Keratinocyte (primary cell): Measurements from ENCODE around the gene ENPP1. TPM values are rescaled to one million over a fixed set of nuclear protein-coding genes. Genes with fewer than 3 reads are reported as not detected.

Source experiments
- DNase-seq: peaks from one replicate; pipeline ENCODE4 v3.0.0-alpha.2; 2011; ENCODE audit warnings: low read depth, missing footprints, low spot score
- FAIRE-seq: peaks from 2 replicates; lab custom pipeline; 2011; peaks lifted over from hg19 to GRCh38; lab: Jason Lieb, UNC
- H2AFZ ChIP-seq: 2 replicates; pipeline ENCODE4 v1.6.0; 2012; ENCODE audit warnings: low read length, control low read depth, inconsistent platforms; ENCODE audit not compliant: control insufficient read depth
- H3K27ac ChIP-seq: 2 replicates; pipeline ENCODE4 v1.5.1; 2011; ENCODE audit warnings: low read length; ENCODE audit not compliant: control insufficient read depth, insufficient read depth
- H3K27me3 ChIP-seq: 3 replicates; pipeline ENCODE4 v1.6.0; 2011; ENCODE audit warnings: low read length; ENCODE audit not compliant: control insufficient read depth, insufficient read depth; ENCODE audit errors: extremely low read depth
- H3K36me3 ChIP-seq, 2 experiments: 2 replicates in 1 of 2; 3 replicates in 1 of 2; pipeline ENCODE4 v1.5.1; 2011; ENCODE audit warnings: low read length in 2 of 2, mild to moderate bottlenecking in 1 of 2; ENCODE audit not compliant: control insufficient read depth in 2 of 2, insufficient read depth in 2 of 2; ENCODE audit errors: extremely low read depth in 1 of 2
- H3K4me1 ChIP-seq: 3 replicates; pipeline ENCODE4 v1.5.1; 2011; ENCODE audit warnings: low read length; ENCODE audit not compliant: control insufficient read depth, insufficient read depth; ENCODE audit errors: extremely low read depth
- H3K4me2 ChIP-seq: 3 replicates; pipeline ENCODE4 v1.6.0; 2011; ENCODE audit warnings: low read depth, low read length; ENCODE audit not compliant: control insufficient read depth, insufficient read depth; ENCODE audit errors: extremely low read depth
- H3K4me3 ChIP-seq, 3 experiments: fragments of 200-600 bp in 1 of 3; sonication (generic) in 1 of 3; 2 replicates in 2 of 3; 3 replicates in 1 of 3; pipeline ENCODE4 v1.5.1; 2011 to 2016; ENCODE audit warnings: low read length in 3 of 3, mild to moderate bottlenecking in 3 of 3, control low read depth in 2 of 3, inconsistent platforms in 1 of 3, low read depth in 1 of 3, mixed read lengths in 1 of 3, mixed run types in 1 of 3, moderate library complexity in 1 of 3; ENCODE audit not compliant: control insufficient read depth in 2 of 3, insufficient read depth in 2 of 3; ENCODE audit errors: extremely low read depth in 1 of 3
- H3K79me2 ChIP-seq: 2 replicates; pipeline ENCODE4 v1.6.0; 2012; ENCODE audit warnings: low read length; ENCODE audit not compliant: control insufficient read depth, insufficient read depth
- H3K9ac ChIP-seq: 3 replicates; pipeline ENCODE4 v1.6.0; 2011; ENCODE audit warnings: low read length; ENCODE audit not compliant: control insufficient read depth, insufficient read depth; ENCODE audit errors: extremely low read depth
- H3K9me1 ChIP-seq: 3 replicates; pipeline ENCODE4 v1.6.0; 2011; ENCODE audit warnings: low read length; ENCODE audit not compliant: control insufficient read depth, insufficient read depth; ENCODE audit errors: extremely low read depth
- H3K9me3 ChIP-seq: 2 replicates; pipeline ENCODE4 v1.5.1; 2012; ENCODE audit warnings: low read depth, low read length; ENCODE audit not compliant: control insufficient read depth
- H4K20me1 ChIP-seq: 3 replicates; pipeline ENCODE4 v1.6.0; 2011; ENCODE audit warnings: low read length; ENCODE audit not compliant: control insufficient read depth, insufficient read depth; ENCODE audit errors: extremely low read depth
- EZH2 ChIP-seq: IDR thresholded peaks from one replicate; pipeline ENCODE4 v1.6.1; 2012; ENCODE audit warnings: inconsistent platforms, mild to moderate bottlenecking, low read length, moderate library complexity
- dilution Hi-C: fragments of 300-500 bp; cut with MboI; formaldehyde crosslinking; loops from one replicate; pipeline ENCODE4 v1.7.0; 2020; ENCODE audit warnings: low sequenced_read_pairs; ENCODE audit not compliant: extremely low pct_ligation_motif_present
- polyA plus RNA-seq, 5 experiments: library from polyadenylated mRNA; depleted of rRNA in 3 of 5; stranded (reverse) in 3 of 5; stranded (forward) in 1 of 5; unstranded in 1 of 5; fragments of >200 nt; gene quantifications; 1 replicate in 1 of 5; 2 replicates in 3 of 5; 3 replicates in 1 of 5; pipeline versions ENCODE4 v1.2.1 to v1.2.3, GENCODE V29; 2011 to 2012; ENCODE audit warnings: missing spikeins in 2 of 5, low read depth in 1 of 5, low replicate concordance in 1 of 5
- TF ChIP-seq, protein P1 (sequence below), 3 experiments: IDR thresholded peaks in 1 of 3; conservative IDR thresholded peaks in 1 of 3; optimal IDR thresholded peaks in 1 of 3; 2 replicates in 2 of 3; 3 replicates in 1 of 3; pipeline versions ENCODE3 to v1.5.1; 2011; ENCODE audit warnings: low read length in 3 of 3, mild to moderate bottlenecking in 3 of 3, moderate library complexity in 2 of 3, control low read depth in 1 of 3, inconsistent platforms in 1 of 3; ENCODE audit not compliant: insufficient read depth in 2 of 3; ENCODE audit errors: extremely low read depth in 1 of 3

The ENPP1 gene
- polyA plus RNA-seq, 1 donor (not counting 4 experiments of a cell fraction or from before 2014, with no cell fraction given) = 0.34 TPM

DNA sequence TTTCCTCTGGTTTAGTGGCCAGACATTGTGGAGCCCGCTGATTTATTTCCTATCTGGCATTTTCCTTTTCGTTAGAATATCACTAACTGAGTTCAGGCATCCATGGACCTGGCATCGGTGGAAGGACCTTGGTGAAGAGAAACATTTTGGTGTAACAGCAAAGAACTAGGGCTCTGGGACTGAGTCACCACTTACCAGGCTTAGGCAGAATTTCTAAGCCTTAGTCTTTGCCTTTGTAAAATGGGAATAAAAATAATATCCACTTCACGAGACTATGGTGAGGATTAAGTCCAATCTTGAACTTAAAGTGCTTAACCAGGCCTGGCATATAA lies 42.0 kb upstream of the ENPP1 start:
- Histone ChIP-seq H2AFZ (no peak overlapping the region), H3K9ac (no peak overlapping the region), H3K4me1 (peaks cover 4% of the 10 kb centered on the region), H3K27me3 (no peaks in the 10 kb centered on the region), H3K9me3 (no peaks in the 10 kb centered on the region), H3K4me2 (no peak overlapping the region), H4K20me1 (no peaks in the 10 kb centered on the region), H3K4me3 (no peak overlapping the region), H3K27ac (no peak overlapping the region), H3K79me2 (no peaks in the 10 kb centered on the region), H3K36me3 (no peaks in the 10 kb centered on the region), H3K9me1 (no peaks in the 10 kb centered on the region)
- TF ChIP-seq, protein P1, sequence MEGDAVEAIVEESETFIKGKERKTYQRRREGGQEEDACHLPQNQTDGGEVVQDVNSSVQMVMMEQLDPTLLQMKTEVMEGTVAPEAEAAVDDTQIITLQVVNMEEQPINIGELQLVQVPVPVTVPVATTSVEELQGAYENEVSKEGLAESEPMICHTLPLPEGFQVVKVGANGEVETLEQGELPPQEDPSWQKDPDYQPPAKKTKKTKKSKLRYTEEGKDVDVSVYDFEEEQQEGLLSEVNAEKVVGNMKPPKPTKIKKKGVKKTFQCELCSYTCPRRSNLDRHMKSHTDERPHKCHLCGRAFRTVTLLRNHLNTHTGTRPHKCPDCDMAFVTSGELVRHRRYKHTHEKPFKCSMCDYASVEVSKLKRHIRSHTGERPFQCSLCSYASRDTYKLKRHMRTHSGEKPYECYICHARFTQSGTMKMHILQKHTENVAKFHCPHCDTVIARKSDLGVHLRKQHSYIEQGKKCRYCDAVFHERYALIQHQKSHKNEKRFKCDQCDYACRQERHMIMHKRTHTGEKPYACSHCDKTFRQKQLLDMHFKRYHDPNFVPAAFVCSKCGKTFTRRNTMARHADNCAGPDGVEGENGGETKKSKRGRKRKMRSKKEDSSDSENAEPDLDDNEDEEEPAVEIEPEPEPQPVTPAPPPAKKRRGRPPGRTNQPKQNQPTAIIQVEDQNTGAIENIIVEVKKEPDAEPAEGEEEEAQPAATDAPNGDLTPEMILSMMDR (optimal IDR thresholded peaks at IDR 0.05 in 1 of 3, IDR thresholded peaks at IDR 0.05 in 1 of 3, conservative IDR thresholded peaks at IDR 0.05 in 1 of 3; ENCODE audit: extremely low read depth in 1 of 3, insufficient read depth in 2 of 3, low read length in 3 of 3) = no peak
- TF ChIP-seq EZH2 = no peak
- dilution Hi-C loops = no loop called here
- FAIRE-seq = no peak
- DNase-seq = no peak

DNA sequence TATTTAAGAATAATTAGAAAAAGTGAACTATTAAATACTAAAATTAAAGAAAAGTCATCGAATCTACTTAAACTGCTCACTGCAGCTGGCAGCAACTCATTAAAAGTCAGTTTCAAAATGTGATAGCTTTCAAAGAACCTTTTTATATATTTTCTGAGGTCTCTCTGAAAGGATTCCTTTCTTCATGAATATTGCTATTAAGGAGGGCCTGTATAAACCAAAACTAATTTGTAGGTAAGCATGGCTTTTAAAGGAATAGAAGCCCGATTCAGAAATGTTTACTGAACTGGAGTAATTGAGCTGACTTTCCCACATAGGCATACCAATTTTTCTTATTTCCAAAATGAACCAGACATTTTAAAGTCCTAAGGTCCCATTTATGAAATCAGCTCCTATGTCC lies 41.2 kb upstream of the ENPP1 start:
- no peak overlapping the region for H2AFZ ChIP-seq
- H3K79me2 ChIP-seq = no peaks in the 10 kb centered on the region
- dilution Hi-C loops = no loop called here
- TF ChIP-seq EZH2 = no peak
- TF ChIP-seq, protein P1 (optimal IDR thresholded peaks at IDR 0.05 in 1 of 3, IDR thresholded peaks at IDR 0.05 in 1 of 3, conservative IDR thresholded peaks at IDR 0.05 in 1 of 3; ENCODE audit: extremely low read depth in 1 of 3, insufficient read depth in 2 of 3, low read length in 3 of 3) = no peak
- no peaks in the 10 kb centered on the region for H3K36me3 ChIP-seq
- H3K27ac ChIP-seq = no peak overlapping the region
- H4K20me1 ChIP-seq = no peaks in the 10 kb centered on the region
- H3K9me1 ChIP-seq = no peaks in the 10 kb centered on the region
- H3K27me3 ChIP-seq = no peaks in the 10 kb centered on the region
- H3K4me1 ChIP-seq = no peaks in the 10 kb centered on the region
- H3K4me3 ChIP-seq = no peak overlapping the region
- H3K9ac ChIP-seq = no peak overlapping the region
- FAIRE-seq = no peak
- no peaks in the 10 kb centered on the region for H3K9me3 ChIP-seq
- no peak overlapping the region for H3K4me2 ChIP-seq
- no peak for DNase-seq
